ENCODE measurements around the gene GRIA3.

Gene GRIA3

GRCh38 chrX:123184219-123184865 is at the start of gene GRIA3:
GRIA3 (plus strand) TSS chrX:123184278; CDS start chrX:123184536, 258 bp downstream.
- no peak for DNase-seq (ENCODE audit: low read depth)

DNA sequence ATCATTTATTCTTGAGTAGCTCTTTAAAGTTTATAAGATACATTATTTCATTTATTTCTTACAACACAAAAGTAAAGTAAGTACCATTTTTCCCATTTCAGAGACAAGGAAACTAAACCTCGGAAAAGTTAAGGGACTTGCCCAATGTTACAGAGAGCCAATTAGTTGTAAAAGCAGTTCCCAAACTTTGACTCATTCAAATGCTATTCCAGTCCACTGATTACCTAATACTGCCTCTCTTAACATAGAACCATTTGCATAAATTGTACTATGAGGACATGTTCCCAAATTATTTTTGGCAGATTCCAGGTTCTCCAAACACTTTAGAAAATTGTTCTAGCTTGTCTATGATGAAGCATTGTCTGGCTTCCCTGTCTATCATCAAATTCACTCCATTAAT is 45.6 kb upstream of the GRIA3 start:
- TF ChIP-seq POLR2A (IDR thresholded peaks at IDR 0.05; ENCODE audit: extremely low read depth, insufficient read length) (no peak), CTCF (IDR thresholded peaks at IDR 0.05; ENCODE audit: low read depth, low read length) (no peak), MYC (IDR thresholded peaks at IDR 0.05; ENCODE audit: low read depth, low read length) (no peak), MAX (IDR thresholded peaks at IDR 0.05; ENCODE audit: low read depth, low read length) (no peak)
- H3K4me3 ChIP-seq (ENCODE audit: low read depth, low read length) = no peak overlapping the region
- DNase-seq (ENCODE audit: low read depth) = no peak

More at GRCh38 chrX:123184219-123184865, at the start of gene GRIA3:
- no peak within 1 kb of the TSS for H3K4me3 ChIP-seq (ENCODE audit: low read depth, low read length)
- TF ChIP-seq POLR2A (IDR thresholded peaks at IDR 0.05; ENCODE audit: extremely low read depth, insufficient read length) (no peak), MYC (IDR thresholded peaks at IDR 0.05; ENCODE audit: low read depth, low read length) (no peak), MAX (IDR thresholded peaks at IDR 0.05; ENCODE audit: low read depth, low read length) (no peak), CTCF (IDR thresholded peaks at IDR 0.05; ENCODE audit: low read depth, low read length) (no peak)

DNA sequence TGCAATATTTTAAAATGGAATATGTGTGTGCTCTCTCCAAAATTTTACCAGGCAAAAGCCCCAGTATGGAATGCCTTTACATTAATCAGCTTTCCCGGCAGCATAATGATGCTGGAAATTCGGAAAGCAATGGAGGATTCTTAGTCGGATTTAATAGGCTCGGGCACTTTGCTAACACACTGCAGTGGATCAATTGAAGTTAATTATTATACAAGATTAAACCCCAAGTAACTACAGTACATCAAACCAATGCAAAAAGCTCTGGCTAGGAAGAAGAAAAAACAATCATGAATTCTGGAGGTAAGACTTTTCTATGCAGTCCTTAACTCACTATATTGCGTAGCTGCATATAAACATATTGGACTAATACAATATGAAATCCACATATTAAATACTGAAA is 43.6 kb upstream of the GRIA3 start:
- TF ChIP-seq MYC (IDR thresholded peaks at IDR 0.05; ENCODE audit: low read depth, low read length) = no peak
- DNase-seq (ENCODE audit: low read depth) = no peak
- no peak overlapping the region for H3K4me3 ChIP-seq (ENCODE audit: low read depth, low read length)

GRCh38 chrX:123140904-123141303 is 43.2 kb upstream of the GRIA3 start:
- no peak for DNase-seq (ENCODE audit: low read depth)
- no peak for TF ChIP-seq CTCF (IDR thresholded peaks at IDR 0.05; ENCODE audit: low read depth, low read length)
- no peak for TF ChIP-seq MAX (IDR thresholded peaks at IDR 0.05; ENCODE audit: low read depth, low read length)
- TF ChIP-seq POLR2A (IDR thresholded peaks at IDR 0.05; ENCODE audit: extremely low read depth, insufficient read length) = no peak
- TF ChIP-seq MYC (IDR thresholded peaks at IDR 0.05; ENCODE audit: low read depth, low read length) = no peak
- H3K4me3 ChIP-seq (ENCODE audit: low read depth, low read length) = no peak overlapping the region

GRCh38 chrX:123153846-123154335 is 30.2 kb upstream of the GRIA3 start:
- no peak overlapping the region for H3K4me3 ChIP-seq (ENCODE audit: low read depth, low read length)
- TF ChIP-seq POLR2A (IDR thresholded peaks at IDR 0.05; ENCODE audit: extremely low read depth, insufficient read length) (no peak), MAX (IDR thresholded peaks at IDR 0.05; ENCODE audit: low read depth, low read length) (no peak)
- DNase-seq (ENCODE audit: low read depth) = no peak

DNA sequence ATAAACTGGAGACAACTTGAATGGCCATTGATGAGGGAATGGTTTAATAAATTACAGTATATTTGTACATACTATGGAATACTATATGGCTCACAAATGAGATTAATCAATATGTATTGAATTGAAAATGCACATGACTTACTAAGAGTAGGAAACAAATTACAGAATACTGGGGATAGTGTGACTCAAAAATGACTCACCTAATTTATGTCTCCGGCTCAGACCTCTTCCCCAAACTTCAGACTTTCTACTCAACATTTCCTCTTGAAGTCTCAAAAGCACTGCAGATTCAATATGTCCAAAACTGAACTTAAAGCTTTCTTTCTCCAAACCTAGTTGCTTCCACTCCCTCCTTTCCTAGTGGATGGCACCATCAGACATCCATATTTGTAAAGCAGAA is 28.8 kb upstream of the GRIA3 start:
- H3K4me3 ChIP-seq (ENCODE audit: low read depth, low read length) = no peak overlapping the region
- DNase-seq (ENCODE audit: low read depth) = no peak
- no peak for TF ChIP-seq CTCF (IDR thresholded peaks at IDR 0.05; ENCODE audit: low read depth, low read length)
- TF ChIP-seq POLR2A (IDR thresholded peaks at IDR 0.05; ENCODE audit: extremely low read depth, insufficient read length) = no peak

DNA sequence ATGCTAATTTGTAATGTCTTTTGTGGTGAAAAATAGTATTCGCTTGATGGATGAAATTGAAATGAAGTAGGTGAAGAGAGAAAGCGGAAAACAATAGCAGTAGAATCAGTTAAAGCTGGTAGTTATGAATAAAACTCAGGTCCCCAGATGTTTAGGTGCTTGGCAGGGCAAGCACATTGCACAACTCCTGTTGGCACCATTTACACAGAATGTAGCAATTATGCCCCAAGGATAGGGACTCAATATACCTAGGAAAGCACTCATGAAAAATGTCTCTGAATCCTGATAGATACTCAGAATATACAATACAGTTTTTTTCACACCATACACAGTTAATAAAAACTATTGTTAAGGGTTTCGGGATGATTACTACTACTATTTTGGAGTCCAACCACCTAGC is 26.5 kb upstream of the GRIA3 start:
- TF ChIP-seq CTCF (IDR thresholded peaks at IDR 0.05; ENCODE audit: low read depth, low read length) (no peak), MYC (IDR thresholded peaks at IDR 0.05; ENCODE audit: low read depth, low read length) (no peak), POLR2A (IDR thresholded peaks at IDR 0.05; ENCODE audit: extremely low read depth, insufficient read length) (no peak), MAX (IDR thresholded peaks at IDR 0.05; ENCODE audit: low read depth, low read length) (no peak)
- DNase-seq (ENCODE audit: low read depth) = no peak
- H3K4me3 ChIP-seq (ENCODE audit: low read depth, low read length) = no peak overlapping the region

Measured in NB4 (cell line).